Memory B cell (primary cell): ENCODE measurements around the gene CGNL1.
A peak's percentile ranks its signal among the peaks of the same experiment; 100 is the strongest.

Source experiments
- ATAC-seq: fragments of 150-1000 bp; cut with Tn5 transposase; 2 replicates; pipeline ENCODE4 v1.10.0; 2021; ENCODE audit warnings: low read depth, mild to moderate bottlenecking, moderate library complexity
- DNase-seq, 2 donors: peaks; one replicate each; pipeline ENCODE4 v3.0.0; 2022; ENCODE audit warnings: low spot score in 2 of 2
- H3K27ac Mint-ChIP-seq: one replicate; pipeline ENCODE4 v1.8.0; 2022; ENCODE audit warnings: mild to moderate bottlenecking, moderate library complexity, mixed read lengths
- H3K27me3 Mint-ChIP-seq: one replicate; pipeline ENCODE4 v1.8.0; 2022; ENCODE audit warnings: mixed read lengths
- H3K36me3 Mint-ChIP-seq: one replicate; pipeline ENCODE4 v1.8.0; 2022; ENCODE audit warnings: mild to moderate bottlenecking, mixed read lengths
- H3K4me1 Mint-ChIP-seq: one replicate; pipeline ENCODE4 v1.8.0; 2022; ENCODE audit warnings: mixed read lengths
- H3K4me3 Mint-ChIP-seq: one replicate; pipeline ENCODE4 v1.8.0; 2022; ENCODE audit warnings: mild to moderate bottlenecking, moderate library complexity, mixed read lengths
- H3K9me3 Mint-ChIP-seq: one replicate; pipeline ENCODE4 v1.8.0; 2022; ENCODE audit warnings: mixed read lengths

CGNL1 gene

DNA sequence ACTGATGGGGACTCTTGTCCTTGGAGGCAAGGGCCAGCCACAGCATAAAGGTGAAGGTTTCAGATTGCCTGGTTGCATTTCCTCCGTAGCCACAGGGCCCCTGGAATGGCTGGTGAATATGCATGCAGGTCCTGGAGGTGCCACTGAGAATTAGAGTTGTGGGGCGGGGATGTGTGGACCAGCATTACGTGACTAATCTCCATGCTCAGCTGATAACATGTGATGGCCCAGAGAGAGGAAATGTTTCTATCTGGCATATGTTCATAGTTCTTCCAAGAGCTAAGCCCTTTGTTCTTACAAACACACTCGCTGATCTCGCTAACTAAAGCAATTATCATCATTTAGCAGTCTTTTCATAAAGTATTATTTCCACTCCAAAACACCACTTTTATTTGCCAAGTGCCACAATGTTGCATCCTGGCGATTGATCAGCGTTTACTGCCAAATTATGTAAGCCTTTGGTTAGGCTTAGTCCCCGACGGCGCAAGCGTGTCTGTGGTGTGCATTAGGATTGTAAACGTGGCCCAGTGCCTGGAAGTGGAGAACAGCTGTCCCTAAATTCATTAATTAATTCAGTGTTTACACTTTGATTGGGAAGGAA, 55.9 kb downstream of the CGNL1 start:
- H3K27ac Mint-ChIP-seq, result no peak overlapping the region
- H3K9me3 Mint-ChIP-seq, result no peaks in the 10 kb centered on the region
- ATAC-seq (no peak), DNase-seq (no peak)
- no peaks in the 10 kb centered on the region for H3K4me1 Mint-ChIP-seq
- H3K4me3 Mint-ChIP-seq, result no peak overlapping the region
- no peaks in the 10 kb centered on the region for H3K36me3 Mint-ChIP-seq
- peaks cover 5% of the 10 kb centered on the region for H3K27me3 Mint-ChIP-seq

DNA sequence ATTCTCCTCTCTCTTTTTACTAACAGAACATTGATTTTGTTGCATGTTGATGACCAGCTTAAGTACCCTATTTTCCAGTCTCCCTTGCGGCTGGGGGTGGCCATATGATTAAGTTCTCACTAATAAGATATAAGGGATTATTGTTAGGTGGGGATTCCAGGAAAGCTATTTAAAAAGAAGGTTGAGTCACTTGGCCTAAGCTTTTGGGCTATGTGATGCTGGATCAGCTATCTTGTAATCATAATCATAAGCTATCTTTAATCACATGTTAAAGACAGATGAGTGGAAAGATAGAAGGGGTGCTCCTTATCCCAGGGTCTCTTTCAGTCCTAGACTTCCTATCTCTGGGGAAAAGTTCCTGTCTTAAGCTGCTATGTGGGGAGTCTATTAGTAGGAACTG, 59.9 kb downstream of the CGNL1 start:
- ATAC-seq, result no peak
- Mint-ChIP-seq H3K4me1 (peaks cover 4% of the 10 kb centered on the region), H3K4me3 (no peak overlapping the region), H3K9me3 (no peaks in the 10 kb centered on the region), H3K27ac (no peak overlapping the region), H3K36me3 (no peaks in the 10 kb centered on the region), H3K27me3 (peaks cover 5% of the 10 kb centered on the region)
- no peak for DNase-seq

DNA sequence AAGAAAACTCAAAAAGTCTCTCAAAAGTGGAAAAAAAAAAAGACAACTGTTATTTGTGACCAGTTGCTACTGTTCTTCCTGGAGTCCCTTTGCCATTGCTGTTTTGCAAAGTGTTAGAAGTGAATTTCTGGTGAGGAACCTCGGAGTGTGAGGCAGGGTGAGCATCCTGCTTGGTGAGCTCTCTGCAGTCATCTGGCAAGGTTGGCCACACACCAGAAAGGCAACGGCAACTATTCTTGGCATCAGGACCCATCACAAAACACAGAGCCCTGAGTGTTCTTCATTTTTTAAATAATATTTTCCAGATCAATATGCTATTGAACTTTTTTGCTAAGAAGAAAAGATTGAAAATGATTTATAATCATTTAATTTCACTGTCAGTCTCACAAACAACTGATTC, 60.7 kb downstream of the CGNL1 start:
- H3K4me3 Mint-ChIP-seq, result no peak overlapping the region
- H3K27ac Mint-ChIP-seq, result no peak overlapping the region
- peaks cover 3% of the 10 kb centered on the region for H3K27me3 Mint-ChIP-seq
- DNase-seq (no peak), ATAC-seq (no peak)
- H3K36me3 Mint-ChIP-seq, result no peaks in the 10 kb centered on the region
- H3K9me3 Mint-ChIP-seq, result no peaks in the 10 kb centered on the region
- peaks cover 4% of the 10 kb centered on the region for H3K4me1 Mint-ChIP-seq

- DNase-seq (no peak), ATAC-seq (no peak)
- H3K4me1 Mint-ChIP-seq, result peaks cover 4% of the 10 kb centered on the region
- no peak overlapping the region for H3K4me3 Mint-ChIP-seq
- H3K27me3 Mint-ChIP-seq, result no peaks in the 10 kb centered on the region
- H3K36me3 Mint-ChIP-seq, result no peaks in the 10 kb centered on the region
- H3K9me3 Mint-ChIP-seq, result no peaks in the 10 kb centered on the region
- H3K27ac Mint-ChIP-seq, result no peak overlapping the region
Observed at GRCh38 chr15:57437564-57437963, 61.3 kb downstream of the CGNL1 start.

DNA sequence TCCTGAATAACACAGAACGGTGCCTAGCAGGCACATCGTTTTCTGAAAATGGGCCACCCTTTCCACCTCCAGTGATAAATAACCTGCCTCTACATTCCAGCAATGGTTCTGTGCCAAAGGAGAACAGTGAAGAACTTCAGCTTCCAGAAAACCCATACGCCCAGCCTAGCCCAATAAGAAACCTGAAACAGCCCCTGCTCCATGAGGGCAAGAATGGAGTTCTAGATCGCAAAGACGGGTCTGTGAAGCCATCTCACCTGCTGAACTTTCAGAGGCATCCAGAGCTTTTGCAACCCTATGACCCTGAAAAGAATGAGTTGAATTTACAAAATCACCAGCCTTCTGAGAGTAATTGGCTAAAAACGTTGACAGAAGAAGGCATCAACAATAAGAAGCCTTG, 61.9 kb downstream of the CGNL1 start:
- Mint-ChIP-seq H3K36me3 (no peaks in the 10 kb centered on the region), H3K27me3 (no peaks in the 10 kb centered on the region), H3K4me3 (no peak overlapping the region), H3K27ac (no peak overlapping the region), H3K9me3 (no peaks in the 10 kb centered on the region), H3K4me1 (peaks cover 4% of the 10 kb centered on the region)
- no peak for DNase-seq
- ATAC-seq, result no peak

DNA sequence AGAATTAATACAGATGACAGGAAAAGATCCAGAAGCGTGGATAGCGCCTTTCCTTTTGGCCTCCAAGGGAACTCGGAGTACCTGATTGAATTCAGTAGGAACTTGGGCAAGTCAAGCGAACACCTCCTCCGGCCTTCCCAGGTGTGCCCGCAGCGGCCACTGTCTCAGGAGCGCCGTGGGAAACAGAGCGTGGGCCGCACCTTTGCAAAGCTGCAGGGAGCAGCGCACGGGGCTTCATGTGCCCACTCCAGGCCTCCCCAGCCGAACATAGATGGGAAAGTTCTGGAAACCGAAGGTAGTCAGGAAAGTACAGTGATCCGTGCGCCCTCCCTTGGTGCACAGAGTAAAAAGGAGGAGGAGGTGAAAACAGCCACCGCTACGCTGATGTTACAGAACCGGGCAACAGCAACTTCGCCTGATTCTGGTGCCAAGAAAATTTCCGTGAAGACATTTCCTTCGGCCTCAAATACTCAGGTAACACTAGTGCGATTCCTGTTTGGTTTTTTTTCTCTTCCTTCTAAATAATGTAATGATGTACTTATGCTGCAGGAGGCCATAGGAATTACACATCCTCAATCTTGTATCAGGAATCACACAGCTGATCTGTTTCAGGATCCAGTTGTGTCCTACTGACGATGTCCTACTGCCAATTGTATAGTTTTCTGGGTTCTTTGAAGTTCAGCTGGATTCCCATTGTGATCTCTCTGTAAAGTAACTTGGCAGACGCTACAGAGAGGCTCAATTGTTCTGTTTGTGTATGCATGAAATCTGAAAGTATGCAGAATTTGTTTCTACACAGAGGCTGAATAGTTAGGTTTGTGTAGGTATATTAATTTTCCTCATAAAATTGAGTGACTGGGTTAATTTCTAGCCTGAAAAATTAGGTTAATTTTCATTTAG, 63.1 kb downstream of the CGNL1 start:
- H3K36me3 Mint-ChIP-seq, result no peaks in the 10 kb centered on the region
- DNase-seq (no peak), ATAC-seq (no peak)
- H3K4me3 Mint-ChIP-seq, result no peak overlapping the region
- peaks cover 4% of the 10 kb centered on the region for H3K4me1 Mint-ChIP-seq
- H3K9me3 Mint-ChIP-seq, result no peaks in the 10 kb centered on the region
- H3K27ac Mint-ChIP-seq, result no peak overlapping the region
- no peaks in the 10 kb centered on the region for H3K27me3 Mint-ChIP-seq

DNA sequence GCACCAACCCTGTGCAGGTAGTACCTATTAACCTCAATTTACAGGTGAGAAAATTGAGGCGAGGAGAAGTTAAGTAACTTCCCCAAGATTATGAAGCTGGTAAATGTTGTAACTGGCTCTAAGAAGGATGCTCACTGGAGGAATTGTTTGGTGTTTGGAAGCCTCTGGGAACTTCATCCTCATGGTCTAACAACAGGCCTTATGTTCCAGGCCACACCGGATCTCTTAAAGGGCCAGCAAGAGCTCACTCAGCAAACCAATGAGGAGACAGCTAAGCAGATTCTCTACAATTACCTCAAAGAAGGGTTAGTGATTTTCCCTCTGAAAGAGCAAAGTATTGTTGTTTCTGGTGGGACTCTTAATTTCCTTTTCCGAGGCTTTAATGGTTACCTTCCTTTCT, 63.9 kb downstream of the CGNL1 start:
- no peak for DNase-seq
- H3K4me1 Mint-ChIP-seq, result peaks cover 4% of the 10 kb centered on the region

DNA sequence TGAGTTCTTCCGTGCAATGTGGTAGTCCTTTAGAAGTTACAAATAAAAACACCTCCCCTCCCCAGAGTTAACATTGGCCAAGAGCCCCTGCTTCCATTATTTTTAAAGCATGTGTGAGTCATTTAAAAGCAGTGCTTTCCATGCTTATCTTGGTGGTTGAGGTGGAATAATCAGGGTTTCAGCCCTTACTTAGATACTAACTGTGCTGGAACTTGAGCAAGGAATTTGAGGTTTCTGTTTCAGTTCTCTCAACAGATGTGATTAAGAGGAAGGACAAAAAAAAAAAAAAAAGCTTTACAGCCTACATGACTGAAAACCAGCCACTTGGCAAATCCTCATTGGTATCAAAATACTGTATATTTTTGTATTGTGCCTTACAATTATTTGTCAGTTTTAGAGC, 64.5 kb downstream of the CGNL1 start:
- Mint-ChIP-seq H3K27ac (no peak overlapping the region), H3K27me3 (peaks cover 2% of the 10 kb centered on the region), H3K4me3 (no peak overlapping the region), H3K36me3 (no peaks in the 10 kb centered on the region), H3K9me3 (no peaks in the 10 kb centered on the region), H3K4me1 (peaks cover 4% of the 10 kb centered on the region)
- DNase-seq, result no peak
- ATAC-seq, result peak; percentile 57

More for the DNA sequence above, 63.9 kb downstream of the CGNL1 start:
- no peak for ATAC-seq
- H3K27me3 Mint-ChIP-seq, result peaks cover 2% of the 10 kb centered on the region
- H3K9me3 Mint-ChIP-seq, result no peaks in the 10 kb centered on the region
- H3K36me3 Mint-ChIP-seq, result no peaks in the 10 kb centered on the region
- no peak overlapping the region for H3K4me3 Mint-ChIP-seq
- no peak overlapping the region for H3K27ac Mint-ChIP-seq

GRCh38 chr15:57442335-57442734, 66.0 kb downstream of the CGNL1 start:
- H3K9me3 Mint-ChIP-seq, result no peaks in the 10 kb centered on the region
- H3K4me3 Mint-ChIP-seq, result no peak overlapping the region
- peaks cover 2% of the 10 kb centered on the region for H3K27me3 Mint-ChIP-seq
- DNase-seq, result no peak
- no peak for ATAC-seq
- no peak overlapping the region for H3K27ac Mint-ChIP-seq
- peaks cover 4% of the 10 kb centered on the region for H3K4me1 Mint-ChIP-seq
- H3K36me3 Mint-ChIP-seq, result no peaks in the 10 kb centered on the region

GRCh38 chr15:57443486-57443885, 67.2 kb downstream of the CGNL1 start:
- Mint-ChIP-seq H3K27me3 (peaks cover 4% of the 10 kb centered on the region), H3K36me3 (no peaks in the 10 kb centered on the region), H3K27ac (no peak overlapping the region), H3K4me3 (no peak overlapping the region), H3K9me3 (no peaks in the 10 kb centered on the region), H3K4me1 (peaks cover 4% of the 10 kb centered on the region)
- ATAC-seq (no peak), DNase-seq (no peak)

DNA sequence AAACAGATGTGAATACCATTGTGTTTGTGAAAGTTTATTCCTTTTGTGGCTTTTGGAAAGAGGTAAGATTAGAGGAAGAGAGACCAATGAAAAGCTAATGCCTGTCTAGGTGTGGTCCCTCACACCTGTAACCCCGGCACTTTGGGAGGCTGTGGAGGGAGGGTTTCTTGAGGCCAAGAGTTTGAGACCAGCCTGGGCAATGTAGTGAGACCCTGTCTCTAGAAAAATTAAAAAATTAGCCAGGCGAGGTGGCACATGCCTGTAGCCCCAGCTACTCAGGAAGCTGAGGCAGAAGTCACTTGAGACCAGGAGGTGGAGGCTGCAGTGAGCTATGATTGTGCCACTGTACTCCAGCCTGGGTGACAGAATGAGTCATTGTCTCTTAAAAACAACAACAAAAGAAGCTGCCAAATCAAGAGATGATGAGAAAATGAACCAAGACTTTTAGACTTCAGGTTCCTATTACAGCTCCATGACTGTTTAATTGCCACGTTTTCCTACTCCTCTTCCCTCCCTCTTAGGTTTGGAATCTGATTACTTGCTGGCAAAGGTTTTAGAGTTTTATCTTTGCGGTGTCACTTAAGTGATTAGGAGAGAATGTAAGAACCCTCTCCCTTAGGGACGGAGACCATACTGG, 68.7 kb downstream of the CGNL1 start:
- Mint-ChIP-seq H3K27me3 (peaks cover 10% of the 10 kb centered on the region), H3K27ac (no peak overlapping the region), H3K4me1 (peaks cover 4% of the 10 kb centered on the region), H3K4me3 (no peak overlapping the region), H3K36me3 (no peaks in the 10 kb centered on the region), H3K9me3 (no peaks in the 10 kb centered on the region)
- DNase-seq, result no peak
- no peak for ATAC-seq

DNA sequence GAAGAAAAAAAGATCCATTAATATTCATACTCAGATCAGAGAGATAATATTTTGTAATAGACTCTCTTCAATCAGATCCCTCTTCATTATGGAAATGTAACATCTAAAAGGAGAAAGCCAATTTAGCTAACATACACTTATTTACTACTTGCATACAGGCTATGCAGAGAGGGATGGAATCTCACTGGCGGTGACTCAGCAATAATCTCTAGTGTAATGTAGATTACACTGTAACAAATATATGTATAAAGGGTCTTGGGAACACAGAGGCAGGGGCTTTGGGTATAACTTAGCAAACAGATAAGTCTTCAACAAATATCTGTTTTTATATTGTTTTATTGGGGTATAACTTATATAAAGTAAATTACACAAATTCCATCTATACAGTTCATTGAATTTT, 69.6 kb downstream of the CGNL1 start:
- Mint-ChIP-seq H3K27ac (no peak overlapping the region), H3K4me1 (peaks cover 1% of the 10 kb centered on the region), H3K36me3 (no peaks in the 10 kb centered on the region), H3K9me3 (no peaks in the 10 kb centered on the region), H3K27me3 (peaks cover 10% of the 10 kb centered on the region), H3K4me3 (no peak overlapping the region)
- DNase-seq (no peak), ATAC-seq (no peak)

- H3K27me3 Mint-ChIP-seq, result peaks cover 10% of the 10 kb centered on the region
- DNase-seq, result no peak
Observed at GRCh38 chr15:57446393-57446792, 70.1 kb downstream of the CGNL1 start.

DNA sequence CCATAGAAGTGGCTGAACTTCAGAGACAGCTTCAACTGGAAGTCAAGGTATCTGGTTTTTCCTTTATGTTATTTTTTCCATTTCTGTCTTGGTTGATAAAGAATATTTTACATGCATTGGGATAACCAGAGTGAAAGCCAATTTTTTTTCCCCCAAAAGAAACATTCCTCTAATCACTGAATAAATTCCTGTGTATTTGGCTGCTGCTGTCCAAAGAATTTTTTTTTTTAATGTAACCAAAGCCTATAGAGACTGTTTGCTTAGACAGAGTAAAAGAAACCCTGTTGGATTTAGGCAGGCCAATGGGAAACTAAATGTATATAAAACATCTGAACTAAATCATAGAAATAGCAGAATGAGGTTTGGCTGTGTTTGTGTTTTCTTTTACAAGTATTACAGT, 75.2 kb downstream of the CGNL1 start:
- peaks cover 14% of the 10 kb centered on the region for H3K27me3 Mint-ChIP-seq
- H3K36me3 Mint-ChIP-seq, result no peaks in the 10 kb centered on the region
- H3K4me3 Mint-ChIP-seq, result no peak overlapping the region
- H3K9me3 Mint-ChIP-seq, result no peaks in the 10 kb centered on the region
- no peaks in the 10 kb centered on the region for H3K4me1 Mint-ChIP-seq
- H3K27ac Mint-ChIP-seq, result no peak overlapping the region
- ATAC-seq (no peak), DNase-seq (no peak)

More at GRCh38 chr15:57446393-57446792, 70.1 kb downstream of the CGNL1 start:
- Mint-ChIP-seq H3K27ac (no peak overlapping the region), H3K4me3 (no peak overlapping the region), H3K9me3 (no peaks in the 10 kb centered on the region), H3K4me1 (no peaks in the 10 kb centered on the region), H3K36me3 (no peaks in the 10 kb centered on the region)
- ATAC-seq, result no peak
